HG02610 (cell line): ENCODE data around the gene GLOD4.
"Not testable (repeated sequence)": the region's sequence is repeated elsewhere in the genome, so short reads cannot be mapped to it uniquely, and the experiment has no call there.

Experiments used
- ATAC-seq: cut with Tn5 transposase; IDR thresholded peaks from one replicate; pipeline ENCODE4 v1.9.1; 2021; ENCODE audit warnings: mild to moderate bottlenecking, moderate library complexity; ENCODE audit not compliant: unreplicated experiment

The GLOD4 gene, protein sequence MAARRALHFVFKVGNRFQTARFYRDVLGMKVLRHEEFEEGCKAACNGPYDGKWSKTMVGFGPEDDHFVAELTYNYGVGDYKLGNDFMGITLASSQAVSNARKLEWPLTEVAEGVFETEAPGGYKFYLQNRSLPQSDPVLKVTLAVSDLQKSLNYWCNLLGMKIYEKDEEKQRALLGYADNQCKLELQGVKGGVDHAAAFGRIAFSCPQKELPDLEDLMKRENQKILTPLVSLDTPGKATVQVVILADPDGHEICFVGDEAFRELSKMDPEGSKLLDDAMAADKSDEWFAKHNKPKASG

DNA sequence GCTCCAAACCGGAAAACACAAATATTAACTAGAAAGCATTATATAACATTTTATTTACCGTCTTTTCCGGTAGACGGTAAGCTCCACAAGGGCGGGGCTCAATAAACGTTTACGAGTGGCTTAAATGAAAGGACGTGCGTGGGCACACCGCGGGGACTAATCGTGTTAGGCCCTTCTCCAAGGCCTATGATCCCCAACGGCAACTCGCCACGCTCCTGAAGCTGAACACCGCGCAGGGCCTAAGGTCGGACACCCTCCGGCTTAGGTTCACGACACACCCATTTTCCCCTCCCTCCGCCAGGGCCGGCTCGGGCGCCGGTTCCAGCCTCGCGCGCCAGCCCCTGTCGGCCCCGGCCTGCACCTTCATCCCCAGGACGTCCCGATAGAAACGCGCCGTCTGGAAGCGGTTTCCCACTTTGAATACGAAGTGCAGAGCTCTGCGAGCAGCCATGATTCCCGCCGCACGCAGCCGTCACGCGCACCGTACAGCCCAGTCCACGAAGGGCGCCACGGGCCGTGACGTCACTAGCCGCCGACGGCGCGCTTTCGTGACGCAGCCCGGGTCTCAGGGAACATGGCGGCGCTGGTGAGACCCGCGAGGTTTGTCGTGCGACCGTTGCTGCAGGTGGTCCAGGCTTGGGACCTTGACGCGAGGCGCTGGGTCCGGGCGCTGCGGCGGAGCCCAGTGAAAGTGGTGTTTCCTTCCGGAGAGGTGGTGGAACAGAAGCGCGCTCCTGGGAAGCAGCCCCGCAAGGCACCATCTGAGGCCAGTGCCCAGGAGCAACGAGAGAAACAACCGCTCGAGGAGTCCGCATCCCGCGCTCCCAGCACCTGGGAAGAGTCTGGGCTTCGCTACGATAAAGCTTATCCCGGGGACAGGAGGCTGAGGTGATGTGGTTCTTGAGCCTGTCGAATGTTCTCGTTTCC, at the start of gene GLOD4, which contains the start of gene MRM3:
GLOD4 (minus strand) TSS at position 476 of the 927 bp plus-strand sequence; CDS start at position 451, 25 bp downstream.
MRM3 (plus strand) TSS at position 549 of the 927 bp plus-strand sequence; CDS start at position 575, 26 bp downstream.
- peak; percentile 91 for ATAC-seq

- ATAC-seq = no peak
Observed at GRCh38 chr17:830950-831349, 48.9 kb upstream of the GLOD4 start.

GRCh38 chr17:830381-830780, 48.3 kb upstream of the GLOD4 start:
- no peak for ATAC-seq

DNA sequence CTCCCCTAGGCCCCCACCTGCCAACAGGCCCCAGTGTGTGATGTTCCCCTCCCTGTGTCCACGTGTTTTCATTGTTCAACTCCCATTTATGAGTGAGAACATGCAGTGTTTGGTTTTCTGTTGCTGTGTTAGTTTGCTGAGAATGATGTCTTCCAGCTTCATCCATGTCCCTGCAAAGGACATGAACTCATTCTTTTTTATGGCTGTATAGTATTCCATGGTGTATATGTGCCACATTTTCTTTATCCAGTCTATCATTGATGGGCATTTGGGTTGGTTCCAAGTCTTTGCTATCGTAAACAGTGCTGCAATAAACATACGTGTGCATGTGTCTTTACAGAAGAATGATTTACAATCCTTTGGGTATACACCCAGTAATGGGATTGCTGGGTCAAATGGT, 47.5 kb upstream of the GLOD4 start:
- not testable (repeated sequence) for ATAC-seq

GRCh38 chr17:828761-829160, 46.7 kb upstream of the GLOD4 start:
- ATAC-seq = no peak

DNA sequence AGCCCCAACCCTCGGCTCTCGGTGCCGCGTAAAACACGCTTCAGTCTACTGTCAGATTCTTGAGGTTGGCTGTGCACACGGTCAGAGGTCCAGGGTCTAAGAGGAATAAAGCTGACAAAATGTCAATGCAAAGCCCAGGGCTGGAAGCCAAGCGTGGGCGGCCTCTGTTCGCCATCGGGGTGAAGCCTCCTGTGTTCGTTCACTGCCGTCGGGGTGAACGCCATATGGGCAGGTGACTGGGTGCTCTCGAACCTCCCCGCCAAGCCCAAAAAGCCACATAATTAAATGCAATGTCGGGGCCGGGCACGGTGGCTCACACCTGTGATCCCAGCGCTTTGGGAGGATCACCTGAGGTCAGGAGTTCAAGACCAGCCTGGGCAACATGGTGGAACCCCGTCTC, 44.7 kb upstream of the GLOD4 start:
- ATAC-seq = no peak

DNA sequence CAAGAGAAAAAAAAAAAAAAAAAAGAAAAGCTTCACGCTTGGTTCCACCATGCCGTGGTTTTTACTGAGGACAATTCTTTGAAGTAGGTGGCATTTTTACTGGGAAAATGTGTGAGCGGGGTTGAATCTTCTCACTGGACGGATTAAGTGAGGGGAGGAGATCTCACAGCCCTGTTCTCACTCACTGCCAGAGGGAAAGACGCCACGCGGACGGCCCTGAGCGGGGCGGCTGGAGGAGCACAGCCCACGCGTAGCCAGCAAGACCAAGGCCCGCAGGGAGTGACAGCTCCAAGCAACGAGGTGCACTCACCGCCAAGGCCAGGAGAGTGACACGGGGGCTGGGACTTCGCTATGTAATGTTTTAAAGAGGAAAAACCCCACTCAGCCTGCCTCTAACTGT, 43.1 kb upstream of the GLOD4 start:
- ATAC-seq = no peak

GRCh38 chr17:824378-824777, 42.3 kb upstream of the GLOD4 start:
- no peak for ATAC-seq

DNA sequence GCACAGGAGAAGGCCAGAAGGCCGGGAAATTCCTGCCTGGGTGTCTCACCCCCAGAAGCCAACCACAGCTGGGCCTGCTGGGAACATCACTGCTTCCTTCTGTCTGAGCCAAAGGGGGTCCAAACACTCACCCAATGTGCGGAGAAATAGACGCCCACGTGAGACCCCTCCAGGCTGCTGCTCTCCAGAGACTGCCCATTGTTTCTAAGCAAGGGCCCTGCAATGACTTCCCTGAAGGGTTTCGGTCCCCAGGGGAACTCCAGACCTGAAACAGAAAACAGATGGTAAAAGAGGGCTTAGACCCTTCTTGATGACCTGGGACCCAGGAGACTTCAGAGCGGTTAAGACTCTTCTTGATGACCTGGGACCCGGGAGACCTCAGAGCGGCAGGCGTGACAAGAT, 41.4 kb upstream of the GLOD4 start:
- no peak for ATAC-seq

GRCh38 chr17:819251-819650, 37.2 kb upstream of the GLOD4 start:
- no peak for ATAC-seq

DNA sequence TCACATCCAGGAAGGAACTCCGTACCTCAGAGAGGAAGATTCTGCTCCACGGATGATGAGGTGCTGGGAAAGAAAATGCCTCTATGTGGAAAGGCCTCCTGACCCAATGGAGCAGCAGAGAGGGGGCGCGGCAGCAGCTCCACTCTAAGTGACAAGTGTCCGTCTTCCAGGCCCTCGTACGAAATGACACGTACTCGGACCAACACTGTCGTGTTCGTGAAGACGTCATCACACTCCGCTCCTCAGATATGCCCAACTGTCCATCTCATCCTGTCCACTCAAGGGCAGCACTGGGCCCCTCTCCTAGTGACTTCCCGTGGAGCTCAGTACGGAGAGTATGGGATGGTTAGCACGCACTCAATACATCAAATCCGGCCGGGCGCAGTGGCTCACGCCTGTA, 32.3 kb upstream of the GLOD4 start:
- ATAC-seq = no peak

GRCh38 chr17:812638-813204, 30.6 kb upstream of the GLOD4 start:
- ATAC-seq = no peak

DNA sequence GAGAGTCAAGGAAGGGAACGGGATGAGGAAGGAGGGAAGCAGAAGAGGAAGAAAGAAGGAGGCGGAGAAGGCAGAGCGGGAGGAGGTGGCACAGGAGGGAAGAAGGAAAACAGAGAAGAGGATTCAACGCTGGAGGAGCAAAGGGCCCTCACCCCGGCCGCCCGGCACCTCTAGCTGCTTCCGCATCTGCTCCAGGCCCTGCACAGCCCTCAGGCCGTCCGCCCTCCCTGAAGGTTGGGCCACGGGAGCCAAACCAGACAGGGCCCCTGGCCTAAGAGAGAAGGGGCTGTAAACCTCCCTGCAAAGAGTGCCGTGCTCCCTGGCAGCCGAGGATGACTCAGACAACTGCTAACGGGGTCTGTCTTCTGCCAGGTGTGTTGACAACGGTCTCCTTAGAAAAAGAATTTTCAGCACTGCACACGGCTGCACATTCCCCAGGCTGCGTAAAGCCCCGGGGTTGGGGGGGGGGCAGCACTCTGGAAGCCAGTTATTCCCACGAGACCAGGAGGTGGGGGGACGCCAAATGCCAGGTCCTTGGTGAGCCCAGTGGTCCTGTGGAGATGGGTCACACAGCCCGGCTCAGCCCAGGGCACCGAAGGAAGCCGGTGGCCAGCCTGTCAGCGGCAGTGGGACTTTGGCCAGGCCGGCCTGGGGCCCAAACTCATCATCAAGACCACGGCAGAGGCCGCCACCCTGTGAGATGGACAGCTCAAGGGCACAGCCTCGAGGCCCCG, 29.1 kb upstream of the GLOD4 start:
- no peak for ATAC-seq

DNA sequence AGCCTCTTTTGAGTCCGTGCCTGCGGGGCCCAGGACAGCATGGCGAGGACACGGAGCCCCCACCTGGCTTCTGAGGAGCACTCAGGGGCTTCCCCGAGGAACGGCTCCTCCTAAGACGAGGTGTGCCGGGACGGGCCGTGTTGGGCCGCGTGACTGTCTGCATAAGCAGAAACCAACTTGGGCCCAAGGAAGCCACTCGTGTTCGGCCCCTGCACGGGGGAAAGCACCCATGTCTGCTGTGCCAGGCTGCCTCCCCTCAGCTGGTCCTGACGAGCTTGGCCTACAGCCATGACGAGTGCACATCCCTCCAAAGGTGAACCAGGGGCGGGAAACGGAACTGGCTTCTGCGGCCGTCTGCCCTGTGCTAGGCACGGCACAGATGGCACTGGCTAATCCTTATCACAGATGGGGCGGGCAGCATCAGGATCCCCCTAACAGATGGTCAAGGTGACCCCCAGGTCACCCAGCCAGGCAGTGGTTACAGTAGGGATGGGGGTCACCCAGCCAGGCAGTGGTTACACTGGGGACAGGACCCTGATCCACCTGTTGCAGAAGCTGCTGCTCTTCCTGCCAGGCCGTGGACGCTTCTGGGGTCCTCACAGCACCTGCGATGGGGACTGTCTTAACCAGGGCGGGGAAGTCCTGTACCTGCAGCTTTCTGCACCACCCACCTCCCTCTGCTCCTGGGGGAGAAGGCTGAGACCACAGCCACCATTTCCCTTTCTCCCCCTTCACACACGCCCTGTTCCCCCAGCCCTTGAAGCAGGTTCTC, 25.6 kb upstream of the GLOD4 start:
- ATAC-seq = no peak

- ATAC-seq = no peak
Observed at GRCh38 chr17:806781-807522, 24.9 kb upstream of the GLOD4 start.

DNA sequence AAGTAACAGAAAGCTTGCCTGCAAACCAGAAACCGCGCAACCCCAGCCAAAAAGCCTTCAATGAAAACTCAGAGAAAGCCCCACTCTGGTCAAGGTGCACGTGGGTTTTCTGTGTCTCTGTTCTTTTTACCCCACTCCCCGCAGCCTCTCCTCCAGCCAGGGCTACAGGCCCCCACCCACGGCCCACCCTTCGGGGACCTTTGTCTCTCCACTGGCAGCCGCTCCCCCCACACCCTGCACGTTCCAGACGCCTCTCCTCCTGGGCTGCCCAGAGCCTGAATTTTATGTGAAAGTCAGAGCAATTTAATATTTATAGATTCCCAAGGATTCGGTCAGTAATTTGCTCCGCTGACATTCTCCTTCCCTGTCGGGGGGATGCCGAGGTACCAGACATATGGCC, 24.3 kb upstream of the GLOD4 start:
- no peak for ATAC-seq

GRCh38 chr17:805886-806285, 23.8 kb upstream of the GLOD4 start:
- ATAC-seq = not testable (repeated sequence)

- ATAC-seq = no peak
Observed at GRCh38 chr17:804541-805435, 22.7 kb upstream of the GLOD4 start.
